SK-N-SH (cell line): ENCODE data around the gene PCYOX1L. TPM values are rescaled to one million over a fixed set of nuclear protein-coding genes. Genes with fewer than 3 reads are reported as not detected.

Experiments
- CTCF ChIA-PET: fragments of 300-600, 350-600 bp; formaldehyde crosslinking; extraction: SDS; loops from one replicate; lab custom pipeline; 2021; lab: Yijun Ruan, JAX
- POLR2A ChIA-PET: fragments of 350-600 bp; sonication (Branson Sonifier 250); formaldehyde crosslinking; extraction: SDS; loops from one replicate; lab custom pipeline; 2020; ENCODE audit warnings: antibody characterized with exemption, inconsistent platforms; lab: Yijun Ruan, JAX
- DNase-seq: peaks from one replicate; pipeline ENCODE4 v3.0.0; 2012
- H2AFZ ChIP-seq: fragments of 200-600 bp; sonication (generic); 2 replicates; pipeline ENCODE4 v1.8.1; 2016; ENCODE audit warnings: antibody characterized with exemption, mild to moderate bottlenecking, low read depth
- H3F3A ChIP-seq: fragments of 200-600 bp; sonication (generic); replicated peaks from 2 replicates; pipeline ENCODE3; 2016; ENCODE audit warnings: antibody characterized with exemption, mild to moderate bottlenecking; ENCODE audit not compliant: insufficient read depth
- H3K27ac ChIP-seq, 2 experiments: fragments of 200-500 bp in 1 of 2; fragments of 200-600 bp in 1 of 2; sonication (Bioruptor generic) in 1 of 2; sonication (generic), shearing (Covaris generic) in 1 of 2; 2 replicates each; pipeline versions ENCODE4 v1.5.1 to v1.6.1; 2014 to 2016; ENCODE audit warnings: low read depth in 2 of 2, inconsistent platforms in 1 of 2, low read length in 1 of 2, mild to moderate bottlenecking in 1 of 2, mixed read lengths in 1 of 2
- H3K27me3 ChIP-seq: fragments of 200-600 bp; sonication (generic), shearing (Covaris generic); 2 replicates; pipeline ENCODE4 v1.6.1; 2016; ENCODE audit warnings: mixed run types; ENCODE audit not compliant: insufficient read depth
- H3K36me3 ChIP-seq, 2 experiments: fragments of 200-500 bp in 1 of 2; fragments of 200-600 bp in 1 of 2; sonication (Bioruptor generic) in 1 of 2; sonication (generic) in 1 of 2; replicated peaks in 1 of 2; 2 replicates each; pipeline versions ENCODE3 to v1.5.1; 2014 to 2016; ENCODE audit warnings: low read length in 1 of 2, mild to moderate bottlenecking in 1 of 2; ENCODE audit not compliant: insufficient read depth in 2 of 2, control insufficient read depth in 1 of 2
- H3K4me1 ChIP-seq, 2 experiments: fragments of 200-500 bp in 1 of 2; fragments of 200-600 bp in 1 of 2; sonication (Bioruptor generic) in 1 of 2; sonication (generic), shearing (Covaris generic) in 1 of 2; 2 replicates each; pipeline versions ENCODE4 v1.5.1 to v1.6.1; 2014 to 2016; ENCODE audit warnings: low read depth in 1 of 2, low read length in 1 of 2, mixed run types in 1 of 2; ENCODE audit not compliant: insufficient read depth in 2 of 2, control insufficient read depth in 1 of 2
- H3K4me2 ChIP-seq: fragments of 200-600 bp; sonication (generic), shearing (Covaris generic); 2 replicates; pipeline ENCODE4 v1.6.1; 2017; ENCODE audit warnings: mixed run types
- H3K4me3 ChIP-seq, 2 experiments: fragments of 200-500 bp in 1 of 2; fragments of 200-600 bp in 1 of 2; sonication (Bioruptor generic) in 1 of 2; sonication (generic), shearing (Covaris generic) in 1 of 2; 2 replicates each; pipeline versions ENCODE4 v1.5.1 to v1.8.1; 2014 to 2016; ENCODE audit warnings: low read depth in 2 of 2, inconsistent platforms in 1 of 2, low read length in 1 of 2, mild to moderate bottlenecking in 1 of 2, mixed read lengths in 1 of 2, moderate library complexity in 1 of 2
- H3K79me2 ChIP-seq: fragments of 200-600 bp; sonication (generic); 2 replicates; pipeline ENCODE4 v1.8.1; 2017; ENCODE audit warnings: mild to moderate bottlenecking; ENCODE audit not compliant: insufficient read depth
- H3K9ac ChIP-seq: fragments of 200-600 bp; sonication (generic); 2 replicates; pipeline ENCODE4 v1.6.1; 2017; ENCODE audit warnings: mixed run types
- H3K9me2 ChIP-seq: fragments of 200-600 bp; sonication (generic); 2 replicates; pipeline ENCODE4 v1.6.1; 2017; ENCODE audit warnings: mixed run types
- H3K9me3 ChIP-seq: fragments of 200-600 bp; sonication (generic); 2 replicates; pipeline ENCODE4 v1.6.1; 2017; ENCODE audit warnings: mixed run types, mild to moderate bottlenecking, moderate library complexity
- H4K20me1 ChIP-seq: fragments of 200-600 bp; sonication (generic); 2 replicates; pipeline ENCODE4 v1.6.1; 2017; ENCODE audit warnings: mild to moderate bottlenecking, mixed run types; ENCODE audit not compliant: insufficient read depth
- CHD2 ChIP-seq: fragments of 150-350 bp; IDR thresholded peaks from 2 replicates; pipeline ENCODE4 v1.6.1; 2018; ENCODE audit warnings: low read length; ENCODE audit not compliant: partially characterized antibody
- CTCF ChIP-seq: fragments of 200-600 bp; sonication (generic); IDR thresholded peaks from 2 replicates; pipeline ENCODE4 v1.6.1; 2017; ENCODE audit warnings: antibody characterized with exemption, mild to moderate bottlenecking, moderate library complexity
- ELF1 ChIP-seq: IDR thresholded peaks from 2 replicates; pipeline ENCODE4 v1.4.0; 2012
- EZH2phosphoT487 ChIP-seq: fragments of 200-600 bp; sonication (generic); IDR thresholded peaks from 2 replicates; pipeline ENCODE4 v1.6.1; 2017; ENCODE audit warnings: low read depth, mixed run types, mild to moderate bottlenecking, antibody characterized with exemption, moderate library complexity, borderline replicate concordance
- FOXJ3 ChIP-seq: sonication (generic); formaldehyde crosslinking; IDR thresholded peaks from 2 replicates; pipeline ENCODE4 v1.5.1; 2020; ENCODE audit warnings: mild to moderate bottlenecking, missing genetic modification reagents
- POLR2AphosphoS5 ChIP-seq: IDR thresholded peaks from 2 replicates; pipeline ENCODE4 v1.6.1; 2012; ENCODE audit warnings: low read depth, low read length
- RAD21 ChIP-seq: IDR thresholded peaks from 2 replicates; pipeline ENCODE4 v1.6.1; 2012; ENCODE audit warnings: mild to moderate bottlenecking, low read length
- RCOR1 ChIP-seq: fragments of 150-350 bp; IDR thresholded peaks from 2 replicates; pipeline ENCODE4 v1.6.1; 2017; ENCODE audit warnings: antibody characterized with exemption, low read length
- SIN3A ChIP-seq: IDR thresholded peaks from 2 replicates; pipeline ENCODE4 v1.6.1; 2012; ENCODE audit warnings: low read depth, mild to moderate bottlenecking, low read length, moderate library complexity, borderline replicate concordance
- SMC3 ChIP-seq: IDR thresholded peaks from 2 replicates; pipeline ENCODE4 v1.6.1; 2012; ENCODE audit warnings: low read depth, low read length, improper control_type of control experiment
- TAF1 ChIP-seq: IDR thresholded peaks from 2 replicates; pipeline ENCODE4 v1.6.1; 2012; ENCODE audit warnings: low read depth, mild to moderate bottlenecking, low read length, moderate library complexity, borderline replicate concordance
- TEAD4 ChIP-seq: IDR thresholded peaks from 2 replicates; pipeline ENCODE4 v1.4.0; 2012; ENCODE audit warnings: mild to moderate bottlenecking, borderline replicate concordance; ENCODE audit not compliant: insufficient read depth
- USF1 ChIP-seq: IDR thresholded peaks from 2 replicates; pipeline ENCODE4 v1.4.0; 2012; ENCODE audit warnings: low read depth, borderline replicate concordance
- USF2 ChIP-seq: fragments of 150-350 bp; IDR thresholded peaks from 2 replicates; pipeline ENCODE4 v1.6.1; 2017; ENCODE audit warnings: antibody characterized with exemption, low read length, low read depth, borderline replicate concordance
- WGBS: methylation state at CpG from one replicate; pipeline ENCODE4 v1.1.6; 2017; ENCODE audit warnings: low lambda C conversion rate; 5-methylcytosine and 5-hydroxymethylcytosine counted together
- polyA plus RNA-seq, 3 experiments: library from polyadenylated mRNA; depleted of rRNA; stranded (reverse); fragments of >200 nt; gene quantifications; 2 replicates each; pipeline ENCODE4 v1.2.3, GENCODE V29; 2012
- TF ChIP-seq, protein P1 (sequence below): fragments of 150-350 bp; IDR thresholded peaks from 2 replicates; pipeline ENCODE4 v1.6.1; 2016; ENCODE audit warnings: mild to moderate bottlenecking, low read depth, low read length

PCYOX1L gene
- polyA plus RNA-seq, 1 of the 3 experiments (the other 2 are of a cell fraction), result 17.5 TPM

DNA sequence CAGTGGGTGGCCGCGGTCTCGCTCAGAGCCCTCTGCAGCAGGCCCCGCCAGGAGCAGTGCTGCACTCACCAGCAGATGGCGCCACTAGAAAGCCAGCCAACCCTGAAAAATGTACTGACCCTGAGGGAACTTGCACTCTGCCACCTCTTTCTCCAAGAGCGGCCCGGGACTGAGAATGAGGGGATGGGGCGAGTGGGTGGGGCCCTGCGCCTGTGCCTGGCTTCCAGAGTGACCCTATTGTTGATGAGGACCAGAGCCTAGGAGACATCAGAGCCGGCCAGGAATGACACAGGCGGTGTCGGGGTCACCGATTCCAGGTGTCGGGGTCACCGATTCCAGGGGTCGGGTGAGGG lies 24.1 kb downstream of the PCYOX1L start:
- POLR2A ChIA-PET, result interaction anchor here (1.3 to 4.3 kb wide), 5 partner anchors 10 to 51 kb away, joined by 3 to 40 read pairs (median 5); no protein-coding TSS in a partner anchor
- H3K36me3 ChIP-seq, result no peaks in the 10 kb centered on the region
- H3K4me3 ChIP-seq, result no peak overlapping the region; a peak in 1 of 4 replicates
- WGBS, result 62% methylated on average over 11 of the region's 16 CpGs
- H2AFZ ChIP-seq, result peak overlapping the region; percentile 58; the same call in 1 of the 2 replicates
- H3K27ac ChIP-seq, result peak overlapping the region in 1 of 2 experiments; percentile 73; a peak in 1 of 4 replicates
- no peak overlapping the region for H3K9ac ChIP-seq
- peak; percentile 93 for DNase-seq
- no peak overlapping the region for H3K4me2 ChIP-seq
- no peaks in the 10 kb centered on the region for H3K79me2 ChIP-seq
- H4K20me1 ChIP-seq, result no peaks in the 10 kb centered on the region
- TF ChIP-seq ELF1 (no peak), EZH2phosphoT487 (no peak), CTCF (peak; percentile 91), RAD21 (peak; percentile 94), FOXJ3 (CRISPR knock-in tag) (no peak), SIN3A (0 out of 2 replicates have a peak, but pooled peaks have one; percentile 16), TEAD4 (no peak), POLR2AphosphoS5 (no peak), USF2 (no peak), TAF1 (0 out of 2 replicates have a peak, but pooled peaks have one; percentile 18), RCOR1 (peak; percentile 30; the same call in 1 of the 2 replicates), SMC3 (peak; percentile 98), CHD2 (peak; percentile 61), USF1 (no peak)
- TF ChIP-seq, protein P1, sequence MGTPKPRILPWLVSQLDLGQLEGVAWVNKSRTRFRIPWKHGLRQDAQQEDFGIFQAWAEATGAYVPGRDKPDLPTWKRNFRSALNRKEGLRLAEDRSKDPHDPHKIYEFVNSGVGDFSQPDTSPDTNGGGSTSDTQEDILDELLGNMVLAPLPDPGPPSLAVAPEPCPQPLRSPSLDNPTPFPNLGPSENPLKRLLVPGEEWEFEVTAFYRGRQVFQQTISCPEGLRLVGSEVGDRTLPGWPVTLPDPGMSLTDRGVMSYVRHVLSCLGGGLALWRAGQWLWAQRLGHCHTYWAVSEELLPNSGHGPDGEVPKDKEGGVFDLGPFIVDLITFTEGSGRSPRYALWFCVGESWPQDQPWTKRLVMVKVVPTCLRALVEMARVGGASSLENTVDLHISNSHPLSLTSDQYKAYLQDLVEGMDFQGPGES, result no peak
- H3K9me3 ChIP-seq, result no peaks in the 10 kb centered on the region
- H3K27me3 ChIP-seq, result no peaks in the 10 kb centered on the region
- H3F3A ChIP-seq, result no peaks in the 10 kb centered on the region
- H3K4me1 ChIP-seq, result peaks cover 0 to 48% of the 10 kb centered on the region in 2 experiments; a peak in 1 of 4 replicates
- H3K9me2 ChIP-seq, result no peaks in the 10 kb centered on the region
- CTCF ChIA-PET, result interaction anchor here (0.6 to 41.4 kb wide), 25 partner anchors 8 to 200 kb away, joined by 3 to 1751 read pairs (median 5); partner anchors contain the start of genes ARHGEF37 and PCYOX1L
